Measurements from ENCODE around the gene ZNF337. TPM values are rescaled to one million over a fixed set of nuclear protein-coding genes. Genes with fewer than 3 reads are reported as not detected.
"Not testable (repeated sequence)": the region's sequence is repeated elsewhere in the genome, so short reads cannot be mapped to it uniquely, and the experiment has no call there.

Gene ZNF337
- polyA plus RNA-seq, 1 donor from 2014 or later, result 61.2 TPM

GRCh38 chr20:25643716-25644115, 52.9 kb downstream of the ZNF337 start:
- no peaks in the 10 kb centered on the region for H3F3A ChIP-seq (ENCODE audit: insufficient read depth, low read length, poor library complexity, severe bottlenecking)
- no peaks in the 10 kb centered on the region for H3K27me3 ChIP-seq (ENCODE audit: insufficient read depth, low read depth, low read length)
- H3K36me3 ChIP-seq (ENCODE audit: insufficient read depth, low read length), result no peaks in the 10 kb centered on the region
- TF ChIP-seq POLR2AphosphoS5 (IDR thresholded peaks at IDR 0.05) (no peak), EZH2 (IDR thresholded peaks at IDR 0.05; ENCODE audit: borderline replicate concordance, insufficient read depth, low read length, poor library complexity, severe bottlenecking) (no peak), SMC3 (conservative IDR thresholded peaks at IDR 0.05; ENCODE audit: poor library complexity) (no peak)
- TF ChIP-seq, protein P1, sequence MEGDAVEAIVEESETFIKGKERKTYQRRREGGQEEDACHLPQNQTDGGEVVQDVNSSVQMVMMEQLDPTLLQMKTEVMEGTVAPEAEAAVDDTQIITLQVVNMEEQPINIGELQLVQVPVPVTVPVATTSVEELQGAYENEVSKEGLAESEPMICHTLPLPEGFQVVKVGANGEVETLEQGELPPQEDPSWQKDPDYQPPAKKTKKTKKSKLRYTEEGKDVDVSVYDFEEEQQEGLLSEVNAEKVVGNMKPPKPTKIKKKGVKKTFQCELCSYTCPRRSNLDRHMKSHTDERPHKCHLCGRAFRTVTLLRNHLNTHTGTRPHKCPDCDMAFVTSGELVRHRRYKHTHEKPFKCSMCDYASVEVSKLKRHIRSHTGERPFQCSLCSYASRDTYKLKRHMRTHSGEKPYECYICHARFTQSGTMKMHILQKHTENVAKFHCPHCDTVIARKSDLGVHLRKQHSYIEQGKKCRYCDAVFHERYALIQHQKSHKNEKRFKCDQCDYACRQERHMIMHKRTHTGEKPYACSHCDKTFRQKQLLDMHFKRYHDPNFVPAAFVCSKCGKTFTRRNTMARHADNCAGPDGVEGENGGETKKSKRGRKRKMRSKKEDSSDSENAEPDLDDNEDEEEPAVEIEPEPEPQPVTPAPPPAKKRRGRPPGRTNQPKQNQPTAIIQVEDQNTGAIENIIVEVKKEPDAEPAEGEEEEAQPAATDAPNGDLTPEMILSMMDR (IDR thresholded peaks at IDR 0.05; ENCODE audit: poor library complexity, severe bottlenecking), result no peak
- H3K4me3 ChIP-seq (ENCODE audit: low read length), result no peak overlapping the region
- H3K27ac ChIP-seq (ENCODE audit: low read length), result no peak overlapping the region
- no peak overlapping the region for H3K9ac ChIP-seq (ENCODE audit: low read length)
- no peaks in the 10 kb centered on the region for H3K9me2 ChIP-seq (ENCODE audit: insufficient read depth, low read length)
- H3K4me2 ChIP-seq (ENCODE audit: low read length), result no peak overlapping the region
- no peaks in the 10 kb centered on the region for H3K79me2 ChIP-seq (replicated peaks; ENCODE audit: insufficient read depth, low read length)
- H2AFZ ChIP-seq (ENCODE audit: low read depth, low read length), result no peak overlapping the region
- no peaks in the 10 kb centered on the region for H3K9me3 ChIP-seq (ENCODE audit: low read length)
- H4K20me1 ChIP-seq (ENCODE audit: insufficient read depth), result no peaks in the 10 kb centered on the region

DNA sequence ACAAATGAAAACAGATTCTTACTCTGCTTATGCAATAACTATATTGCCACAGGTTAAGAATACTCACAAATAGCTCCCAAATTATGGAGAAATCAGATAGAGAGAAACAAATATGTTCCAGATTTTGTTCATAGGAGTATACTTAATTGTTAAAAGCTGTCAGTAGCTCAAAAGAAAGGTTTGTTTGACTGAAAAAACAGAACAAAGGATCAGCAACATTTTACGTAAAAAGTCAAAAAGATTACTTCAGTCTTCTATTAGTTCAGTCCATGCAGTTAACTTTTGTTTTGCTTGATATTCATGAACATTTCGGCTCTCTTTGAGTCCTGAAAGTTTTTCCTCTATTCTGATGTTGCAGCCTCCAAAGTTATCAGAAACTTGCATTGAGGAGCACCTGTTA, 59.4 kb downstream of the ZNF337 start:
- no peaks in the 10 kb centered on the region for H3K79me2 ChIP-seq (replicated peaks; ENCODE audit: insufficient read depth, low read length)
- H3K27ac ChIP-seq (ENCODE audit: low read length), result no peak overlapping the region
- H3K9me3 ChIP-seq (ENCODE audit: low read length), result peaks cover 5% of the 10 kb centered on the region
- no peaks in the 10 kb centered on the region for H3K9me2 ChIP-seq (ENCODE audit: insufficient read depth, low read length)
- no peaks in the 10 kb centered on the region for H4K20me1 ChIP-seq (ENCODE audit: insufficient read depth)
- no peaks in the 10 kb centered on the region for H3K27me3 ChIP-seq (ENCODE audit: insufficient read depth, low read depth, low read length)
- no peak overlapping the region for H2AFZ ChIP-seq (ENCODE audit: low read depth, low read length)
- no peak overlapping the region for H3K4me2 ChIP-seq (ENCODE audit: low read length)
- TF ChIP-seq SMC3 (conservative IDR thresholded peaks at IDR 0.05; ENCODE audit: poor library complexity) (no peak), EP300 (conservative IDR thresholded peaks at IDR 0.05; ENCODE audit: poor library complexity, severe bottlenecking) (no peak), TAF1 (IDR thresholded peaks at IDR 0.05; ENCODE audit: low read depth) (no peak), POLR2AphosphoS5 (IDR thresholded peaks at IDR 0.05) (no peak)
- TF ChIP-seq, protein P2, sequence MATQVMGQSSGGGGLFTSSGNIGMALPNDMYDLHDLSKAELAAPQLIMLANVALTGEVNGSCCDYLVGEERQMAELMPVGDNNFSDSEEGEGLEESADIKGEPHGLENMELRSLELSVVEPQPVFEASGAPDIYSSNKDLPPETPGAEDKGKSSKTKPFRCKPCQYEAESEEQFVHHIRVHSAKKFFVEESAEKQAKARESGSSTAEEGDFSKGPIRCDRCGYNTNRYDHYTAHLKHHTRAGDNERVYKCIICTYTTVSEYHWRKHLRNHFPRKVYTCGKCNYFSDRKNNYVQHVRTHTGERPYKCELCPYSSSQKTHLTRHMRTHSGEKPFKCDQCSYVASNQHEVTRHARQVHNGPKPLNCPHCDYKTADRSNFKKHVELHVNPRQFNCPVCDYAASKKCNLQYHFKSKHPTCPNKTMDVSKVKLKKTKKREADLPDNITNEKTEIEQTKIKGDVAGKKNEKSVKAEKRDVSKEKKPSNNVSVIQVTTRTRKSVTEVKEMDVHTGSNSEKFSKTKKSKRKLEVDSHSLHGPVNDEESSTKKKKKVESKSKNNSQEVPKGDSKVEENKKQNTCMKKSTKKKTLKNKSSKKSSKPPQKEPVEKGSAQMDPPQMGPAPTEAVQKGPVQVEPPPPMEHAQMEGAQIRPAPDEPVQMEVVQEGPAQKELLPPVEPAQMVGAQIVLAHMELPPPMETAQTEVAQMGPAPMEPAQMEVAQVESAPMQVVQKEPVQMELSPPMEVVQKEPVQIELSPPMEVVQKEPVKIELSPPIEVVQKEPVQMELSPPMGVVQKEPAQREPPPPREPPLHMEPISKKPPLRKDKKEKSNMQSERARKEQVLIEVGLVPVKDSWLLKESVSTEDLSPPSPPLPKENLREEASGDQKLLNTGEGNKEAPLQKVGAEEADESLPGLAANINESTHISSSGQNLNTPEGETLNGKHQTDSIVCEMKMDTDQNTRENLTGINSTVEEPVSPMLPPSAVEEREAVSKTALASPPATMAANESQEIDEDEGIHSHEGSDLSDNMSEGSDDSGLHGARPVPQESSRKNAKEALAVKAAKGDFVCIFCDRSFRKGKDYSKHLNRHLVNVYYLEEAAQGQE (IDR thresholded peaks at IDR 0.05; ENCODE audit: borderline replicate concordance), result no peak
- no peaks in the 10 kb centered on the region for H3F3A ChIP-seq (ENCODE audit: insufficient read depth, low read length, poor library complexity, severe bottlenecking)
- no peak overlapping the region for H3K9ac ChIP-seq (ENCODE audit: low read length)
- H3K36me3 ChIP-seq (ENCODE audit: insufficient read depth, low read length), result no peaks in the 10 kb centered on the region
- H3K4me3 ChIP-seq (ENCODE audit: low read length), result no peak overlapping the region

DNA sequence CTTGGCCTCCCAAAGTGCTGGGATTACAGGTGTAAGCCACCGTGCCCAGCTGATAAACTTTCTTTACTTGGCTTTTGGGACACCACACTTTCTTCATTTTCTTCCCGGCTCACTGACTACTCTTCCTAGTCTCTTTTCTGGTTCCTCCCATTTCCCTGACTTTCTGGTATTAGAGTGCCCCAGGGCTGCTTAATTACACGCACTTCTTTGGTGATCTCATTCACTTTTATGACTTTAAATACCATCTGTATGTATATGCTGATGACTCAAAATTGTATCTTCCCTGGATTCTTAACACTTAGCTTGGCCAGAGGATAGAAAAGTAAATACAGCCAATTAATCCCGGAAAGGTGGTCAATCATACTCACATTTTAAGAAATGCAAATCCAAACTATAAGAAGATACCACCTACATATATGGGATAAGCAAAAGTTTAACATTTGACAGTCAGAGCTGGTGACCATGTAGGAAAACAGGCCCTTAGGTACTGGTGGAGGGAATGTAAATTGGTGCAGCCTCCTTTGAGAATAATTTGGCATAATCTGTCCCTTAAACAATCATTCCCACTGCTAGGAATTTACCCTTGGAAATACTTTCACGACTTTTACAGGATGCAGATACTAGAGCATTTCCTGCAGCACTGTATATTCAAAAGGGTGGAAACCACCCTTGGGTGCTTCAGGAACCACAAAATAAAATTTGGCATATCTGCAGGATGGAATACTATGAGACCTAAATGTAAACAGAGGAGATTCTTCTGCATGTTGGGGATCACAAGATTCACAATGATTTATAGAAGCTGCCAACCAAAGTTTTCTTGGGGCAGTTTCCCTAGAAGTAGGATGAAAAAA, 63.5 kb downstream of the ZNF337 start:
- peaks cover 5% of the 10 kb centered on the region for H3K9me3 ChIP-seq (ENCODE audit: low read length)
- no peak overlapping the region for H3K9ac ChIP-seq (ENCODE audit: low read length)
- no peaks in the 10 kb centered on the region for H3K79me2 ChIP-seq (replicated peaks; ENCODE audit: insufficient read depth, low read length)
- no peaks in the 10 kb centered on the region for H3F3A ChIP-seq (ENCODE audit: insufficient read depth, low read length, poor library complexity, severe bottlenecking)
- H4K20me1 ChIP-seq (ENCODE audit: insufficient read depth), result no peaks in the 10 kb centered on the region
- H3K27me3 ChIP-seq (ENCODE audit: insufficient read depth, low read depth, low read length), result no peaks in the 10 kb centered on the region
- no peak overlapping the region for H2AFZ ChIP-seq (ENCODE audit: low read depth, low read length)
- H3K9me2 ChIP-seq (ENCODE audit: insufficient read depth, low read length), result no peaks in the 10 kb centered on the region
- H3K27ac ChIP-seq (ENCODE audit: low read length), result no peak overlapping the region
- no peak overlapping the region for H3K4me3 ChIP-seq (ENCODE audit: low read length)
- no peak overlapping the region for H3K4me2 ChIP-seq (ENCODE audit: low read length)
- no peaks in the 10 kb centered on the region for H3K36me3 ChIP-seq (ENCODE audit: insufficient read depth, low read length)
- no peak for TF ChIP-seq POLR2AphosphoS5 (IDR thresholded peaks at IDR 0.05)
- no peak for TF ChIP-seq EP300 (conservative IDR thresholded peaks at IDR 0.05; ENCODE audit: poor library complexity, severe bottlenecking)
- TF ChIP-seq TAF1 (IDR thresholded peaks at IDR 0.05; ENCODE audit: low read depth), result no peak

DNA sequence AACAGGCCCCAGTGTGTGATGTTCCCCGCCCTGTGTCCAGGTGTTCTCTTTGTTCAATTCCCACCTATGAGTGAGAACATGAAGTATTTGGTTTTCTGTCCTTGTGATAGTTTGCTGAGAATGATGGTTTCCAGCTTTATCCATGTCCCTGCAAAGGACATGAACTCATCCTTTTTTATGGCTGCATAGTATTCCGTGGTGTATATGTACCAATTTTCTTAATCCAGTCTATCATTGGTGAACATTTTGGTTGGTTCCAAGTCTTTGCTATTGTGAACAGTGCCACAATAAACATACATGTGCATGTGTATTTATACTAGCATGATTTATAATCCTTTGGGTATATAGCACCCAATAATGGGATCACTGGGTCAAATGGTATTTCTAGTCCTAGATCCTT, 66.0 kb downstream of the ZNF337 start:
- not testable (repeated sequence) for H3F3A ChIP-seq (ENCODE audit: insufficient read depth, low read length, poor library complexity, severe bottlenecking); H3K9me2 ChIP-seq (ENCODE audit: insufficient read depth, low read length); H2AFZ ChIP-seq (ENCODE audit: low read depth, low read length); H3K9ac ChIP-seq (ENCODE audit: low read length); H4K20me1 ChIP-seq (ENCODE audit: insufficient read depth); H3K4me3 ChIP-seq (ENCODE audit: low read length); H3K27ac ChIP-seq (ENCODE audit: low read length); H3K79me2 ChIP-seq (replicated peaks; ENCODE audit: insufficient read depth, low read length); H3K9me3 ChIP-seq (ENCODE audit: low read length); H3K36me3 ChIP-seq (ENCODE audit: insufficient read depth, low read length); H3K27me3 ChIP-seq (ENCODE audit: insufficient read depth, low read depth, low read length); H3K4me2 ChIP-seq (ENCODE audit: low read length)
